HFFc6 (cell line): ENCODE data around the gene GAB2. TPM values are rescaled to one million over a fixed set of nuclear protein-coding genes. Genes with fewer than 3 reads are reported as not detected.

Source experiments
- DNase-seq: peaks from one replicate; pipeline ENCODE4 v3.0.0-alpha.2; 2018
- H3K27ac Mint-ChIP-seq: 2 replicates; pipeline ENCODE4 v1.8.0; 2020; ENCODE audit warnings: mild to moderate bottlenecking, mixed read lengths
- H3K27me3 Mint-ChIP-seq: 2 replicates; pipeline ENCODE4 v1.8.0; 2021; ENCODE audit warnings: mild to moderate bottlenecking, moderate library complexity, mixed read lengths; ENCODE audit not compliant: insufficient read depth
- H3K36me3 Mint-ChIP-seq: 2 replicates; pipeline ENCODE4 v1.8.0; 2021; ENCODE audit warnings: low read depth, mixed read lengths
- H3K4me1 Mint-ChIP-seq: 2 replicates; pipeline ENCODE4 v1.8.0; 2020; ENCODE audit warnings: low read depth, mixed read lengths
- H3K4me3 Mint-ChIP-seq: 2 replicates; pipeline ENCODE4 v1.8.0; 2020; ENCODE audit warnings: mild to moderate bottlenecking, moderate library complexity, mixed read lengths
- H3K9me3 Mint-ChIP-seq: 2 replicates; pipeline ENCODE4 v1.8.0; 2020; ENCODE audit warnings: mild to moderate bottlenecking, mixed read lengths
- CTCF ChIP-seq: fragments of 200-600 bp; sonication (generic); IDR thresholded peaks from 2 replicates; pipeline ENCODE4 v1.5.0; 2021; ENCODE audit warnings: antibody characterized with exemption, mild to moderate bottlenecking
- total RNA-seq, 6 experiments: library from RNA; stranded (reverse); fragmentation: NEBNext Ultra II Directional; extraction: Animal tissue kit (Norgen Biotek cat#: 25700); gene quantifications; 2 replicates in 1 of 6; 3 replicates in 5 of 6; pipeline ENCODE4 v1.2.3, GENCODE V29; 2021

GAB2 gene
- total RNA-seq, 6 experiments from 2014 or later = 8.4 to 12.1 (median 9.9) TPM

- no peak for TF ChIP-seq CTCF
- Mint-ChIP-seq H3K27ac (peak overlapping the region; percentile 59; the same call in 1 of the 2 replicates), H3K9me3 (no peaks in the 10 kb centered on the region), H3K27me3 (peaks cover 2% of the 10 kb centered on the region; the same call in 1 of the 2 replicates), H3K4me1 (peaks cover 21% of the 10 kb centered on the region), H3K36me3 (peaks cover 18% of the 10 kb centered on the region), H3K4me3 (no peak overlapping the region)
- DNase-seq = no peak
Measured at GRCh38 chr11:78459738-78460137, 42.1 kb upstream of the GAB2 start.

- Mint-ChIP-seq H3K4me3 (no peak overlapping the region), H3K9me3 (no peaks in the 10 kb centered on the region), H3K4me1 (peaks cover 26% of the 10 kb centered on the region), H3K27ac (no peak overlapping the region), H3K27me3 (no peaks in the 10 kb centered on the region; the same call in 1 of the 2 replicates), H3K36me3 (peaks cover 13% of the 10 kb centered on the region)
- DNase-seq = no peak
- TF ChIP-seq CTCF = no peak
Measured at GRCh38 chr11:78457448-78457847, 39.8 kb upstream of the GAB2 start.

GRCh38 chr11:78453140-78453935, 35.7 kb upstream of the GAB2 start:
- H3K4me1 Mint-ChIP-seq = peaks cover 24% of the 10 kb centered on the region
- peaks cover 5% of the 10 kb centered on the region for H3K36me3 Mint-ChIP-seq
- no peak for TF ChIP-seq CTCF
- H3K4me3 Mint-ChIP-seq = no peak overlapping the region
- no peak overlapping the region for H3K27ac Mint-ChIP-seq
- no peak for DNase-seq
- H3K27me3 Mint-ChIP-seq = no peaks in the 10 kb centered on the region
- no peaks in the 10 kb centered on the region for H3K9me3 Mint-ChIP-seq

GRCh38 chr11:78451371-78452150, 33.9 kb upstream of the GAB2 start:
- peaks cover 24% of the 10 kb centered on the region for H3K4me1 Mint-ChIP-seq
- no peak for TF ChIP-seq CTCF
- no peak for DNase-seq
- H3K9me3 Mint-ChIP-seq = no peaks in the 10 kb centered on the region
- no peak overlapping the region for H3K27ac Mint-ChIP-seq
- no peaks in the 10 kb centered on the region for H3K27me3 Mint-ChIP-seq
- no peaks in the 10 kb centered on the region; the same call in 1 of the 2 replicates for H3K36me3 Mint-ChIP-seq
- H3K4me3 Mint-ChIP-seq = no peak overlapping the region

- Mint-ChIP-seq H3K4me3 (no peak overlapping the region), H3K27ac (no peak overlapping the region)
Measured at GRCh38 chr11:78450866-78451265, 33.2 kb upstream of the GAB2 start.

More at GRCh38 chr11:78450866-78451265, 33.2 kb upstream of the GAB2 start:
- H3K9me3 Mint-ChIP-seq = no peaks in the 10 kb centered on the region
- peaks cover 24% of the 10 kb centered on the region for H3K4me1 Mint-ChIP-seq
- H3K27me3 Mint-ChIP-seq = no peaks in the 10 kb centered on the region
- no peak for TF ChIP-seq CTCF
- no peaks in the 10 kb centered on the region; the same call in 1 of the 2 replicates for H3K36me3 Mint-ChIP-seq
- no peak for DNase-seq
